ENCODE results near the gene CDH26. TPM values are rescaled to one million over a fixed set of nuclear protein-coding genes. Genes with fewer than 3 reads are reported as not detected.

The CDH26 gene
- total and polyA plus RNA-seq, 7 experiments from 2014 or later: 0.09 to 6.6 (median 2.4) TPM; not detected in 1

GRCh38 chr20:60058879-60059278 is 100.7 kb downstream of the CDH26 start:
- H3K36me3 ChIP-seq (ENCODE audit: control insufficient read depth in 2 of 3, insufficient read depth in 3 of 3, low read length in 3 of 3): no peaks in the 10 kb centered on the region
- Mint-ChIP-seq H3K36me3 (no peaks in the 10 kb centered on the region), H3K27ac (peak overlapping the region in 8 of 9 donors; percentile 46 to 90 (median 87)), H3K9me3 (no peaks in the 10 kb centered on the region), H3K27me3 (no peaks in the 10 kb centered on the region), H3K4me3 (peak overlapping the region in 8 of 10 donors; percentile 21 to 83 (median 54)), H3K4me1 (peaks cover 43 to 70% (median 60%) of the 10 kb centered on the region in 7 donors)
- ChIA-PET POLR2A (no interaction called here), CTCF (no interaction called here)
- intact Hi-C loops (cut with micrococcal nuclease): loop anchor here (5.0 to 10.0 kb wide), 3 partner anchors 76 to 1206 kb away; no protein-coding TSS in a partner anchor
- H3K9me3 ChIP-seq (ENCODE audit: control insufficient read depth in 2 of 3, low read length in 3 of 3): no peaks in the 10 kb centered on the region
- no peak overlapping the region for H3K27ac ChIP-seq (ENCODE audit: low read depth, low read length)
- no peak for ATAC-seq
- no peak for DNase-seq
- peak overlapping the region; percentile 2 for H3K4me3 ChIP-seq (ENCODE audit: low read length)
- H3K4me1 ChIP-seq (ENCODE audit: control insufficient read depth in 2 of 2, insufficient read depth in 2 of 2, low read length in 2 of 2): peaks cover 51 to 53% of the 10 kb centered on the region in 2 donors
- H3K27me3 ChIP-seq (ENCODE audit: control insufficient read depth in 2 of 2, insufficient read depth in 2 of 2, low read length in 2 of 2): no peaks in the 10 kb centered on the region

DNA sequence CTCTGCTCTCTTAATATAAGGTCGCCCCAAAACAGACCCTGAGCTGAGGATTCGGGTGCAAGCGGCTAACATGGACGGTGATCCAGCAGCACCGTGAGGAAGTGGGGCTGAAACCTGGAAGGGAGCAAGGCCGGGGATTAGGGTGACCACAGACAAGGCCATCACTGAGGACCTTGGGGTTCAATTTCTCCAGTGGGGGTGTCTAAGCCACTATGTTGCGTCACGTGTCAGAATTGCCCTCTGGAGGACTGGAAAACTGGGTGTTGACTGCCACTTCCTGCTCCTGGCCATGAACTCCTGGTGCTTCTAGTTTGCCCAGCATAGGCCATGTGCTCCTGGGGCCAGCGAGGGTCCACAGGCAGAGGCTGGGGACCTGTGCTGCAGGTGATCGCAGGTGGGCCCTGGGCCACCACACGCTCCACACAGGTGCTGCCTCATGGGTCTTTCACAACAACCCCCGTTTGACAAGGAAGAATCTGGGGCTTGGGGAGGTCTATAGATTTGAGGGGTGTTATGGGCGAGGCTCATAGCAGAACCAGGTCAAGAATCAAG is 101.9 kb downstream of the CDH26 start:
- no peaks in the 10 kb centered on the region for H3K27me3 Mint-ChIP-seq
- no peak overlapping the region for H3K4me3 Mint-ChIP-seq
- no peaks in the 10 kb centered on the region for H3K36me3 Mint-ChIP-seq
- H3K27me3 ChIP-seq (ENCODE audit: control insufficient read depth in 2 of 2, insufficient read depth in 2 of 2, low read length in 2 of 2): no peaks in the 10 kb centered on the region
- H3K9me3 ChIP-seq (ENCODE audit: control insufficient read depth in 2 of 3, low read length in 3 of 3): no peaks in the 10 kb centered on the region
- POLR2A ChIA-PET: no interaction called here
- H3K4me3 ChIP-seq (ENCODE audit: low read length): no peak overlapping the region
- no peaks in the 10 kb centered on the region for H3K9me3 Mint-ChIP-seq
- peaks cover 48 to 49% of the 10 kb centered on the region in 2 donors for H3K4me1 ChIP-seq (ENCODE audit: control insufficient read depth in 2 of 2, insufficient read depth in 2 of 2, low read length in 2 of 2)
- intact Hi-C loops (cut with micrococcal nuclease): no loop called here
- no peak overlapping the region for H3K27ac ChIP-seq (ENCODE audit: low read depth, low read length)
- ATAC-seq (no peak), DNase-seq (no peak)
- peaks cover 42 to 68% (median 58%) of the 10 kb centered on the region in 7 donors for H3K4me1 Mint-ChIP-seq
- CTCF ChIA-PET: no interaction called here
- no peaks in the 10 kb centered on the region for H3K36me3 ChIP-seq (ENCODE audit: control insufficient read depth in 2 of 3, insufficient read depth in 3 of 3, low read length in 3 of 3)
- H3K27ac Mint-ChIP-seq: peak overlapping the region in 2 of 9 donors; percentile 46 to 48

- peaks cover 43 to 44% of the 10 kb centered on the region in 2 donors for H3K4me1 ChIP-seq (ENCODE audit: control insufficient read depth in 2 of 2, insufficient read depth in 2 of 2, low read length in 2 of 2)
- H3K9me3 ChIP-seq (ENCODE audit: control insufficient read depth in 2 of 3, low read length in 3 of 3): no peaks in the 10 kb centered on the region
- H3K36me3 ChIP-seq (ENCODE audit: control insufficient read depth in 2 of 3, insufficient read depth in 3 of 3, low read length in 3 of 3): no peaks in the 10 kb centered on the region
- H3K27me3 Mint-ChIP-seq: no peaks in the 10 kb centered on the region
- no peaks in the 10 kb centered on the region for H3K9me3 Mint-ChIP-seq
- ATAC-seq (no peak), DNase-seq (no peak)
- ChIA-PET POLR2A (no interaction called here), CTCF (no interaction called here)
- peaks cover 37 to 63% (median 53%) of the 10 kb centered on the region in 7 donors for H3K4me1 Mint-ChIP-seq
- intact Hi-C loops (cut with micrococcal nuclease): no loop called here
- H3K27ac Mint-ChIP-seq: peak overlapping the region in 2 of 9 donors; percentile 46 to 48
- no peaks in the 10 kb centered on the region for H3K36me3 Mint-ChIP-seq
- H3K4me3 Mint-ChIP-seq: no peak overlapping the region
- no peak overlapping the region for H3K4me3 ChIP-seq (ENCODE audit: low read length)
- H3K27ac ChIP-seq (ENCODE audit: low read depth, low read length): no peak overlapping the region
- no peaks in the 10 kb centered on the region for H3K27me3 ChIP-seq (ENCODE audit: control insufficient read depth in 2 of 2, insufficient read depth in 2 of 2, low read length in 2 of 2)
Measured at GRCh38 chr20:60060593-60060992, 102.4 kb downstream of the CDH26 start.

GRCh38 chr20:60062431-60063047 is 104.3 kb downstream of the CDH26 start:
- no peaks in the 10 kb centered on the region for H3K27me3 ChIP-seq (ENCODE audit: control insufficient read depth in 2 of 2, insufficient read depth in 2 of 2, low read length in 2 of 2)
- peaks cover 19 to 46% (median 34%) of the 10 kb centered on the region in 7 donors for H3K4me1 Mint-ChIP-seq
- H3K9me3 Mint-ChIP-seq: peaks cover 0 to 4% (median 0%) of the 10 kb centered on the region in 11 donors
- H3K27ac ChIP-seq (ENCODE audit: low read depth, low read length): no peak overlapping the region
- no peak overlapping the region for H3K4me3 ChIP-seq (ENCODE audit: low read length)
- no peaks in the 10 kb centered on the region for H3K36me3 ChIP-seq (ENCODE audit: control insufficient read depth in 2 of 3, insufficient read depth in 3 of 3, low read length in 3 of 3)
- no peak overlapping the region for H3K4me3 Mint-ChIP-seq
- H3K4me1 ChIP-seq (ENCODE audit: control insufficient read depth in 2 of 2, insufficient read depth in 2 of 2, low read length in 2 of 2): peaks cover 23 to 26% of the 10 kb centered on the region in 2 donors
- peak overlapping the region in 1 of 9 donors; percentile 66 for H3K27ac Mint-ChIP-seq
- intact Hi-C loops (cut with micrococcal nuclease): no loop called here
- no peaks in the 10 kb centered on the region for H3K9me3 ChIP-seq (ENCODE audit: control insufficient read depth in 2 of 3, low read length in 3 of 3)
- peaks cover 0 to 6% (median 0%) of the 10 kb centered on the region in 5 donors for H3K36me3 Mint-ChIP-seq
- POLR2A ChIA-PET: no interaction called here
- CTCF ChIA-PET: no interaction called here
- H3K27me3 Mint-ChIP-seq: no peaks in the 10 kb centered on the region
- no peak for ATAC-seq
- no peak for DNase-seq

- Histone ChIP-seq H3K4me1 (ENCODE audit: control insufficient read depth in 2 of 2, insufficient read depth in 2 of 2, low read length in 2 of 2) (peaks cover 18 to 21% of the 10 kb centered on the region in 2 donors), H3K4me3 (ENCODE audit: low read length) (no peak overlapping the region), H3K9me3 (ENCODE audit: control insufficient read depth in 2 of 3, low read length in 3 of 3) (no peaks in the 10 kb centered on the region), H3K27me3 (ENCODE audit: control insufficient read depth in 2 of 2, insufficient read depth in 2 of 2, low read length in 2 of 2) (no peaks in the 10 kb centered on the region), H3K27ac (ENCODE audit: low read depth, low read length) (no peak overlapping the region), H3K36me3 (ENCODE audit: control insufficient read depth in 2 of 3, insufficient read depth in 3 of 3, low read length in 3 of 3) (no peaks in the 10 kb centered on the region)
- CTCF ChIA-PET: no interaction called here
- intact Hi-C loops (cut with micrococcal nuclease): no loop called here
- ATAC-seq (no peak), DNase-seq (no peak)
- H3K36me3 Mint-ChIP-seq: peaks cover 0 to 6% (median 0%) of the 10 kb centered on the region in 5 donors
- H3K27me3 Mint-ChIP-seq: no peaks in the 10 kb centered on the region
- POLR2A ChIA-PET: no interaction called here
- no peak overlapping the region for H3K4me3 Mint-ChIP-seq
- peaks cover 0 to 4% (median 0%) of the 10 kb centered on the region in 11 donors for H3K9me3 Mint-ChIP-seq
- H3K4me1 Mint-ChIP-seq: peaks cover 14 to 41% (median 28%) of the 10 kb centered on the region in 7 donors
- no peak overlapping the region for H3K27ac Mint-ChIP-seq
Measured at GRCh38 chr20:60063048-60063451, 104.8 kb downstream of the CDH26 start.

DNA sequence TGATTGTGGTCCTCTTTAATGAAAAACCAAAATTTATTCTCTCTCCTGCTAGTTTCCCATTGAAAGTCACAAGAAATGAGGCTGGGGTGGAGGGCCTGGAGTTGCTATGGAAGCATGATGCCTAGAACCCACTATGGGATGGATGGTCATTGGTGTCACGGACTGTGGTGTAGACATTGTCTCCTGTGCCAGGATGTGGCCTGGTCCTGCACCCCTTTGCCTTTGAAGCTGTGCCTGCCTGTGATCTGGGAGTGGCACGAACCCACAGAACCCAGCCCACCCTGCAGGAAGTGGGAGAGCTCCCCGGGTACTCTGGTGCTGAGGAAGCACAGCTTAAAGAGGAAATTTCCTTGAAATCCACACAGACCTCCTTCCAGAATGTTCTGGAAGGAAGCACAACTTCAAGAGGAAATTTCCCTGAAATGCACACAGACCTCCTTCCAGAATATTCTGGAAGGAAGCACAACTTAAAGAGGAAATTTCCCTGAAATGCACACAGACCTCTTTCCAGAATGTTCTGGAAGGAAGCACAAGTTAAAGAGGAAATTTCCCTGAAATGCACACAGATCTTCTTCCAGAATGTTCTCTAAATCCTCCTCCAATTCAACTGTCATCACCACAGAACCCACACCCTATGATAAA is 105.6 kb downstream of the CDH26 start:
- Mint-ChIP-seq H3K9me3 (peaks cover 0 to 4% (median 0%) of the 10 kb centered on the region in 11 donors), H3K4me3 (peak overlapping the region in 2 of 10 donors; percentile 32 to 39), H3K4me1 (peaks cover 10 to 33% (median 20%) of the 10 kb centered on the region in 7 donors), H3K27me3 (no peaks in the 10 kb centered on the region), H3K27ac (peak overlapping the region in 4 of 9 donors; percentile 20 to 57 (median 28)), H3K36me3 (peaks cover 0 to 6% (median 0%) of the 10 kb centered on the region in 5 donors)
- intact Hi-C loops (cut with micrococcal nuclease): no loop called here
- Histone ChIP-seq H3K9me3 (ENCODE audit: control insufficient read depth in 2 of 3, low read length in 3 of 3) (no peaks in the 10 kb centered on the region), H3K27ac (ENCODE audit: low read depth, low read length) (no peak overlapping the region), H3K27me3 (ENCODE audit: control insufficient read depth in 2 of 2, insufficient read depth in 2 of 2, low read length in 2 of 2) (no peaks in the 10 kb centered on the region), H3K4me1 (ENCODE audit: control insufficient read depth in 2 of 2, insufficient read depth in 2 of 2, low read length in 2 of 2) (peaks cover 10 to 13% of the 10 kb centered on the region in 2 donors), H3K36me3 (ENCODE audit: control insufficient read depth in 2 of 3, insufficient read depth in 3 of 3, low read length in 3 of 3) (no peaks in the 10 kb centered on the region), H3K4me3 (ENCODE audit: low read length) (no peak overlapping the region)
- ChIA-PET POLR2A (no interaction called here), CTCF (interaction anchor here (0.6 to 0.8 kb wide), 2 partner anchors 199 to 1078 kb away, joined by 3 read pairs; no protein-coding TSS in a partner anchor)
- no peak for ATAC-seq
- DNase-seq: no peak

All from naive thymus-derived CD4-positive, alpha-beta T cell (primary cell).